NT2/D1 (cell line): Measurements from ENCODE around the gene PIGN.

ENCODE experiments used
- SUZ12 ChIP-seq: IDR thresholded peaks from 2 replicates; pipeline ENCODE4 v1.6.1; 2011; ENCODE audit not compliant: insufficient read length, insufficient read depth; ENCODE audit errors: extremely low read depth
- YY1 ChIP-seq: IDR thresholded peaks from 2 replicates; pipeline ENCODE4 v1.6.1; 2011; ENCODE audit not compliant: insufficient read length, insufficient read depth
- ZNF274 ChIP-seq: IDR thresholded peaks from 2 replicates; pipeline ENCODE4 v1.6.1; 2011; ENCODE audit warnings: mild to moderate bottlenecking, low read depth, low read length

DNA sequence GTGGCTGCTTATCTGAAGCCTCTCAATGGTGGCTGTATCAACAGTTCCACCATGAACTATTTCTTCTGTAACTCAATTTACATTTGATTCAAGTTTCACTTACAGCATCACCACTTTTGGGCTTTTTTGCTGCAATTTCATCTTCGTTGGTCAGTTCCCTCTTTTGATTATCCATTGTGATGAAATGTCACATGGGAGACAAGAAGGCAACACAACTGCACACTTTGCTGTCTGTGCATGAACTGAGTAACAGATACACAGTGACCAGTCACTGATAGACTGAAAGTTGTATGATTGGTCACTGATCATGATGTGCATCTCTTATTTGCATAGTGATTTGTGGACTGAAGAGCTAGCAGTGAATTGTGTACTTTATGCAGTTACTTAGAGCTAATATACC lies 163.3 kb downstream of the PIGN start:
- TF ChIP-seq YY1, result no peak
- TF ChIP-seq ZNF274, result no peak
- no peak for TF ChIP-seq SUZ12
